ENCODE results near the gene SENP5.

DNA sequence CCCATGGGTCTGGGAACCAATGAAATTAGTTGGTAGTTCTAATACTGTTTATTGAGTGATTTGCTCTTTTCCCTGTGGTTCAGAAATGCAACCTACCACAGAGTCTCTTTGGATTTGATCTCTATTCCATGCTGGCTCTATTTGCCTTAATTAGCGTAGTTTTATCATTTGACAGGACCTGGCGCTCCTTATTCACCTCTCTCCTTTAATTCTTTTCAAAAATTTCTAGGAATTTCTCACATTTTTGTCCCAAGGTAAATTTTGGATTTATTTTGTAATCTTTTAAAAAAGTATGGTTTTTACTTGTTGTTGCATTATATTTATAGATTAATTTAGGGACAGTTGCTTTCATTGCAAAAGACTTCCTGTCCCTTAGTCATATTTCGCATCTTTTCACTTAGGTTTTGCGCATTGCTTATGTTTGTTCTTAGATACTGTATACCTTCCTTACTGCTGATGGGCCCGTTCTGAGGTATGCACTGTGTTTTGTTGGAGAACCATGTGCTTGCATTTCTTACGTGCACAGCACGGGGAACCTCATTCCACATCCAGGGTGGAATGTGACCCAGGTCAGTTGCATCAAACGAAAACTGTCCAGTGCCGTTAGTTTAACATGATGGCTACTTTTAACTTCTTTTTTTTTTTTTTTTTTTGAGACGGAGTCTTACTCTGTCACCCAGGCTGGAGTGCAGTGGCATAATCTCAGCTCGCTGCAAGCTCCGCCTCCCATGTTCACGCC lies 27.0 kb downstream of the SENP5 start:
- TF ChIP-seq, protein P1, sequence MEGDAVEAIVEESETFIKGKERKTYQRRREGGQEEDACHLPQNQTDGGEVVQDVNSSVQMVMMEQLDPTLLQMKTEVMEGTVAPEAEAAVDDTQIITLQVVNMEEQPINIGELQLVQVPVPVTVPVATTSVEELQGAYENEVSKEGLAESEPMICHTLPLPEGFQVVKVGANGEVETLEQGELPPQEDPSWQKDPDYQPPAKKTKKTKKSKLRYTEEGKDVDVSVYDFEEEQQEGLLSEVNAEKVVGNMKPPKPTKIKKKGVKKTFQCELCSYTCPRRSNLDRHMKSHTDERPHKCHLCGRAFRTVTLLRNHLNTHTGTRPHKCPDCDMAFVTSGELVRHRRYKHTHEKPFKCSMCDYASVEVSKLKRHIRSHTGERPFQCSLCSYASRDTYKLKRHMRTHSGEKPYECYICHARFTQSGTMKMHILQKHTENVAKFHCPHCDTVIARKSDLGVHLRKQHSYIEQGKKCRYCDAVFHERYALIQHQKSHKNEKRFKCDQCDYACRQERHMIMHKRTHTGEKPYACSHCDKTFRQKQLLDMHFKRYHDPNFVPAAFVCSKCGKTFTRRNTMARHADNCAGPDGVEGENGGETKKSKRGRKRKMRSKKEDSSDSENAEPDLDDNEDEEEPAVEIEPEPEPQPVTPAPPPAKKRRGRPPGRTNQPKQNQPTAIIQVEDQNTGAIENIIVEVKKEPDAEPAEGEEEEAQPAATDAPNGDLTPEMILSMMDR (IDR thresholded peaks at IDR 0.05; ENCODE audit: poor library complexity), result no peak
- TF ChIP-seq EZH2 (IDR thresholded peaks at IDR 0.05; ENCODE audit: borderline replicate concordance) (no peak), EZH2phosphoT487 (IDR thresholded peaks at IDR 0.05; ENCODE audit: low read depth, severe bottlenecking, unreplicated experiment) (no peak)
